GM19043 (cell line): Measurements from ENCODE around the gene TMEM80.
"Not testable (repeated sequence)": the region's sequence is repeated elsewhere in the genome, so short reads cannot be mapped to it uniquely, and the experiment has no call there.

Experiments used
- ATAC-seq: cut with Tn5 transposase; IDR thresholded peaks from one replicate; pipeline ENCODE4 v1.9.1; 2021; ENCODE audit warnings: low read depth; ENCODE audit not compliant: unreplicated experiment

The TMEM80 gene

GRCh38 chr11:720017-720641, 24.5 kb downstream of the TMEM80 start:
- ATAC-seq: no peak

GRCh38 chr11:720642-721246, 25.1 kb downstream of the TMEM80 start:
- no peak for ATAC-seq

GRCh38 chr11:721247-721740, 25.7 kb downstream of the TMEM80 start:
- no peak for ATAC-seq

GRCh38 chr11:721741-722345, 26.2 kb downstream of the TMEM80 start:
- ATAC-seq: no peak

GRCh38 chr11:722346-722811, 26.8 kb downstream of the TMEM80 start:
- ATAC-seq: no peak

GRCh38 chr11:723120-723883, 27.7 kb downstream of the TMEM80 start:
- no peak for ATAC-seq

- no peak for ATAC-seq
Measured at GRCh38 chr11:724049-724777, 28.6 kb downstream of the TMEM80 start.

- ATAC-seq: no peak
Measured at GRCh38 chr11:724778-725386, 29.3 kb downstream of the TMEM80 start.

- ATAC-seq: no peak
Measured at GRCh38 chr11:725624-726202, 30.1 kb downstream of the TMEM80 start.

- ATAC-seq: no peak
Measured at GRCh38 chr11:726278-727220, 30.9 kb downstream of the TMEM80 start.

GRCh38 chr11:727281-727701, 31.7 kb downstream of the TMEM80 start:
- no peak for ATAC-seq

- no peak for ATAC-seq
Measured at GRCh38 chr11:727859-728748, 32.5 kb downstream of the TMEM80 start.

GRCh38 chr11:728901-729491, 33.4 kb downstream of the TMEM80 start:
- no peak for ATAC-seq

GRCh38 chr11:729492-730074, 34.0 kb downstream of the TMEM80 start:
- no peak for ATAC-seq

GRCh38 chr11:733072-733471, 37.5 kb downstream of the TMEM80 start:
- ATAC-seq: no peak

GRCh38 chr11:734541-734940, 38.9 kb downstream of the TMEM80 start:
- ATAC-seq: not testable (repeated sequence)

GRCh38 chr11:737366-737765, 41.8 kb downstream of the TMEM80 start:
- ATAC-seq: no peak
